Trophoblast cell (in vitro differentiated cells and primary cell): Measurements from ENCODE around the gene CCDC34.

Experiments used
- DNase-seq, 2 donors: peaks; one replicate each; pipeline ENCODE4 v3.0.0-alpha.2; 2016
- H2AFZ ChIP-seq: 2 replicates; pipeline ENCODE4 v1.6.1; 2013; ENCODE audit warnings: low read length, moderate library complexity, mild to moderate bottlenecking; ENCODE audit not compliant: insufficient read depth, poor library complexity
- H2AK5ac ChIP-seq: 2 replicates; pipeline ENCODE4 v1.6.1; 2013; ENCODE audit warnings: mild to moderate bottlenecking, low read length
- H2BK120ac ChIP-seq: 2 replicates; pipeline ENCODE4 v1.6.1; 2013; ENCODE audit warnings: low read length, mild to moderate bottlenecking, moderate library complexity; ENCODE audit not compliant: insufficient read depth, poor library complexity
- H2BK12ac ChIP-seq: 2 replicates; pipeline ENCODE4 v1.6.1; 2013; ENCODE audit warnings: mild to moderate bottlenecking, low read length, moderate library complexity
- H2BK5ac ChIP-seq: 2 replicates; pipeline ENCODE4 v1.6.1; 2013; ENCODE audit warnings: low read length, low read depth, moderate library complexity, mild to moderate bottlenecking; ENCODE audit not compliant: poor library complexity
- H3K14ac ChIP-seq: 2 replicates; pipeline ENCODE4 v1.6.1; 2013; ENCODE audit warnings: mild to moderate bottlenecking, low read length
- H3K18ac ChIP-seq: 2 replicates; pipeline ENCODE4 v1.6.1; 2013; ENCODE audit warnings: mild to moderate bottlenecking, low read length
- H3K23ac ChIP-seq: 2 replicates; pipeline ENCODE4 v1.6.1; 2013; ENCODE audit warnings: low read length
- H3K27ac ChIP-seq: 2 replicates; pipeline ENCODE4 v1.5.1; 2013; ENCODE audit warnings: low read depth, mild to moderate bottlenecking, inconsistent platforms, low read length, moderate library complexity
- H3K27me3 ChIP-seq: 2 replicates; pipeline ENCODE4 v1.6.1; 2013; ENCODE audit warnings: inconsistent platforms, mild to moderate bottlenecking, low read length, moderate library complexity; ENCODE audit not compliant: insufficient read depth
- H3K36me3 ChIP-seq, 2 experiments: 1 replicate in 1 of 2; 2 replicates in 1 of 2; pipeline ENCODE4 v1.6.1; 2013; ENCODE audit warnings: low read length in 2 of 2, mild to moderate bottlenecking in 2 of 2, moderate library complexity in 1 of 2; ENCODE audit not compliant: insufficient read depth in 2 of 2, control insufficient read depth in 1 of 2
- H3K4ac ChIP-seq: 2 replicates; pipeline ENCODE4 v1.6.1; 2013; ENCODE audit warnings: low read depth, mild to moderate bottlenecking, low read length, moderate library complexity
- H3K4me1 ChIP-seq, 2 experiments: 1 replicate in 1 of 2; 2 replicates in 1 of 2; pipeline ENCODE4 v1.6.1; 2013; ENCODE audit warnings: low read length in 2 of 2, mild to moderate bottlenecking in 2 of 2, moderate library complexity in 1 of 2; ENCODE audit not compliant: insufficient read depth in 2 of 2, control insufficient read depth in 1 of 2
- H3K4me2 ChIP-seq: 2 replicates; pipeline ENCODE4 v1.6.1; 2013; ENCODE audit warnings: inconsistent platforms, mild to moderate bottlenecking, low read length, moderate library complexity
- H3K4me3 ChIP-seq: 2 replicates; pipeline ENCODE4 v1.5.1; 2013; ENCODE audit warnings: mild to moderate bottlenecking, low read depth, low read length, inconsistent platforms
- H3K79me1 ChIP-seq: one replicate; pipeline ENCODE4 v1.6.1; 2013; ENCODE audit warnings: low read length
- H3K79me2 ChIP-seq: 2 replicates; pipeline ENCODE4 v1.6.1; 2013; ENCODE audit warnings: low read length, mild to moderate bottlenecking; ENCODE audit not compliant: control insufficient read depth, insufficient read depth, poor library complexity
- H3K9ac ChIP-seq: 2 replicates; pipeline ENCODE4 v1.6.1; 2013; ENCODE audit warnings: mild to moderate bottlenecking, low read length
- H3K9me3 ChIP-seq: 2 replicates; pipeline ENCODE4 v1.6.1; 2013; ENCODE audit warnings: low read depth, mild to moderate bottlenecking, control low read depth, inconsistent platforms, low read length; ENCODE audit not compliant: insufficient read depth
- H4K12ac ChIP-seq: 2 replicates; pipeline ENCODE4 v1.6.1; 2013; ENCODE audit warnings: low read depth, mild to moderate bottlenecking, low read length, moderate library complexity
- H4K8ac ChIP-seq: 2 replicates; pipeline ENCODE4 v1.6.1; 2013; ENCODE audit warnings: low read depth, mild to moderate bottlenecking, low read length, moderate library complexity
- H4K91ac ChIP-seq: one replicate; pipeline ENCODE4 v1.6.1; 2013; ENCODE audit warnings: low read depth, mild to moderate bottlenecking, low read length, moderate library complexity
- WGBS: extraction: QIAGEN DNeasy Blood & Tissue Kit; methylation state at CpG from one replicate; pipeline ENCODE4 v1.1.7; 2013; ENCODE audit warnings: missing lambda C conversion rate; ENCODE audit not compliant: insufficient read length, insufficient coverage; ENCODE audit errors: extremely low coverage; 5-methylcytosine and 5-hydroxymethylcytosine counted together

The CCDC34 gene

GRCh38 chr11:27375370-27375769 is 12.4 kb upstream of the CCDC34 start:
- Histone ChIP-seq H3K79me1 (no peaks in the 10 kb centered on the region), H2AFZ (no peak overlapping the region), H3K79me2 (no peaks in the 10 kb centered on the region), H2BK120ac (no peak overlapping the region), H4K12ac (no peak overlapping the region), H3K23ac (no peak overlapping the region), H3K4ac (no peak overlapping the region), H2BK12ac (no peak overlapping the region), H3K4me1 (peaks cover 0 to 5% of the 10 kb centered on the region in 2 experiments), H4K91ac (no peak overlapping the region), H4K8ac (no peak overlapping the region), H3K4me3 (no peak overlapping the region), H3K27me3 (no peaks in the 10 kb centered on the region), H2AK5ac (no peak overlapping the region), H3K27ac (no peak overlapping the region), H3K14ac (no peak overlapping the region), H3K9me3 (no peaks in the 10 kb centered on the region), H3K36me3 (peaks cover 9 to 12% of the 10 kb centered on the region in 2 experiments), H3K18ac (no peak overlapping the region), H3K9ac (no peak overlapping the region), H2BK5ac (no peak overlapping the region), H3K4me2 (no peak overlapping the region)
- DNase-seq: no peak
- no CpG with 5 or more reads among the region's 2 CpGs for WGBS

- Histone ChIP-seq H3K79me1 (no peaks in the 10 kb centered on the region), H3K4me3 (no peak overlapping the region), H4K91ac (no peak overlapping the region), H2AK5ac (no peak overlapping the region), H3K4me2 (no peak overlapping the region), H2BK5ac (no peak overlapping the region), H3K27ac (no peak overlapping the region), H2BK12ac (no peak overlapping the region), H3K4ac (no peak overlapping the region), H3K18ac (no peak overlapping the region), H3K23ac (no peak overlapping the region), H3K79me2 (no peaks in the 10 kb centered on the region), H3K4me1 (peaks cover 0 to 3% of the 10 kb centered on the region in 2 experiments), H3K9ac (no peak overlapping the region), H4K12ac (no peak overlapping the region), H3K9me3 (no peaks in the 10 kb centered on the region), H2BK120ac (no peak overlapping the region), H2AFZ (no peak overlapping the region), H3K36me3 (peaks cover 10 to 12% of the 10 kb centered on the region in 2 experiments), H3K27me3 (no peaks in the 10 kb centered on the region), H3K14ac (no peak overlapping the region), H4K8ac (no peak overlapping the region)
- no CpG with 5 or more reads among the region's 6 CpGs for whole genome bisulfite sequencing
- no peak for DNase-seq
Measured at GRCh38 chr11:27373856-27374602, 11.0 kb upstream of the CCDC34 start.

GRCh38 chr11:27373392-27373791 is 10.4 kb upstream of the CCDC34 start:
- H3K4ac ChIP-seq: no peak overlapping the region
- no peaks in the 10 kb centered on the region for H3K9me3 ChIP-seq
- no peak overlapping the region for H2BK120ac ChIP-seq
- peaks cover 10 to 15% of the 10 kb centered on the region in 2 experiments for H3K36me3 ChIP-seq
- no peak for DNase-seq
- H3K27ac ChIP-seq: no peak overlapping the region
- no peak overlapping the region for H2AK5ac ChIP-seq
- H3K4me1 ChIP-seq: peaks cover 0 to 2% of the 10 kb centered on the region in 2 experiments
- H3K4me3 ChIP-seq: no peak overlapping the region
- H2BK12ac ChIP-seq: no peak overlapping the region
- no peaks in the 10 kb centered on the region for H3K79me1 ChIP-seq
- H3K4me2 ChIP-seq: no peak overlapping the region
- H2BK5ac ChIP-seq: no peak overlapping the region
- H4K12ac ChIP-seq: no peak overlapping the region
- no peak overlapping the region for H3K14ac ChIP-seq
- H3K23ac ChIP-seq: no peak overlapping the region
- no CpG with 5 or more reads among the region's 3 CpGs for WGBS
- no peak overlapping the region for H3K18ac ChIP-seq
- no peak overlapping the region for H4K91ac ChIP-seq
- no peaks in the 10 kb centered on the region for H3K79me2 ChIP-seq
- H4K8ac ChIP-seq: no peak overlapping the region
- no peak overlapping the region for H2AFZ ChIP-seq
- H3K9ac ChIP-seq: no peak overlapping the region
- H3K27me3 ChIP-seq: no peaks in the 10 kb centered on the region

- Histone ChIP-seq H3K9me3 (no peaks in the 10 kb centered on the region), H2BK12ac (no peak overlapping the region), H2AFZ (no peak overlapping the region), H3K23ac (no peak overlapping the region), H3K9ac (no peak overlapping the region), H4K91ac (no peak overlapping the region), H3K36me3 (peaks cover 14 to 22% of the 10 kb centered on the region in 2 experiments), H3K27ac (no peak overlapping the region), H2BK5ac (no peak overlapping the region), H3K4me2 (no peak overlapping the region), H3K79me1 (no peaks in the 10 kb centered on the region), H3K18ac (no peak overlapping the region), H2BK120ac (no peak overlapping the region), H4K8ac (no peak overlapping the region), H2AK5ac (no peak overlapping the region), H3K4ac (no peak overlapping the region), H3K79me2 (no peaks in the 10 kb centered on the region), H3K4me3 (no peak overlapping the region), H4K12ac (no peak overlapping the region), H3K14ac (no peak overlapping the region), H3K4me1 (peaks cover 0 to 2% of the 10 kb centered on the region in 2 experiments), H3K27me3 (no peaks in the 10 kb centered on the region)
- WGBS: no CpG with 5 or more reads among the region's 2 CpGs
- no peak for DNase-seq
Measured at GRCh38 chr11:27372164-27372563, 9.1 kb upstream of the CCDC34 start.
